Activated T-cell treated with anti-CD3 and anti-CD28 coated beads, Interleukin-2, amount 50 U/mL, for 48 hours (primary cell): ENCODE data around the gene IFT52.
"Not testable (repeated sequence)": the region's sequence is repeated elsewhere in the genome, so short reads cannot be mapped to it uniquely, and the experiment has no call there.

Experiments
- DNase-seq, 2 experiments: peaks; one replicate each; pipeline ENCODE4 v3.0.0-alpha.2; 2020

The IFT52 gene

GRCh38 chr20:43655176-43655575, 64.4 kb downstream of the IFT52 start:
- DNase-seq = not testable (repeated sequence)

GRCh38 chr20:43655937-43656336, 65.2 kb downstream of the IFT52 start:
- no peak for DNase-seq

GRCh38 chr20:43658069-43658722, 67.5 kb downstream of the IFT52 start:
- DNase-seq = peak; percentile 69 to 72

- DNase-seq = no peak
These were observed 68.1 kb downstream of the IFT52 start for GRCh38 chr20:43658723-43659419.

GRCh38 chr20:43662943-43663655, 72.4 kb downstream of the IFT52 start:
- DNase-seq = no peak

- no peak for DNase-seq
These were observed 74.9 kb downstream of the IFT52 start for GRCh38 chr20:43665466-43666176.

- DNase-seq = peak; percentile 82 to 85
These were observed 75.9 kb downstream of the IFT52 start, which contains the start of gene MYBL2 for GRCh38 chr20:43666376-43667328. Gene MYBL2, plus strand, starts transcription at chr20:43667114. Its CDS starts 170 bp downstream, at chr20:43667284.

- DNase-seq = peak; percentile 43 to 54
These were observed 76.8 kb downstream of the IFT52 start for GRCh38 chr20:43667341-43668132.

- no peak for DNase-seq
These were observed 78.6 kb downstream of the IFT52 start for GRCh38 chr20:43669332-43669731.

GRCh38 chr20:43670423-43670822, 79.7 kb downstream of the IFT52 start:
- DNase-seq = no peak

- no peak for DNase-seq
These were observed 85.6 kb downstream of the IFT52 start for GRCh38 chr20:43676368-43676767.

- no peak for DNase-seq
These were observed 90.2 kb downstream of the IFT52 start for GRCh38 chr20:43680981-43681380.

GRCh38 chr20:43681468-43681942, 90.8 kb downstream of the IFT52 start:
- no peak for DNase-seq

GRCh38 chr20:43681991-43682410, 91.3 kb downstream of the IFT52 start:
- no peak for DNase-seq

- no peak for DNase-seq
These were observed 91.7 kb downstream of the IFT52 start for GRCh38 chr20:43682446-43682845.

- no peak for DNase-seq
These were observed 96.1 kb downstream of the IFT52 start for GRCh38 chr20:43686820-43687219.

- DNase-seq = no peak
These were observed 98.4 kb downstream of the IFT52 start for GRCh38 chr20:43689165-43689564.

GRCh38 chr20:43690943-43691598, 100.3 kb downstream of the IFT52 start:
- no peak for DNase-seq

GRCh38 chr20:43691928-43692524, 101.3 kb downstream of the IFT52 start:
- peak; percentile 77 to 81 for DNase-seq

- DNase-seq = no peak
These were observed 104.0 kb downstream of the IFT52 start for GRCh38 chr20:43694763-43695162.
